KOPT-K1 (cell line): ENCODE data around the gene MAP3K20.
"Not testable (repeated sequence)": the region's sequence is repeated elsewhere in the genome, so short reads cannot be mapped to it uniquely, and the experiment has no call there.

Experiments used
- H3K27ac ChIP-seq: fragments of 200-600 bp; sonication (generic); 2 replicates; pipeline ENCODE4 v1.5.1; 2016; ENCODE audit warnings: antibody characterized with exemption, mild to moderate bottlenecking, low read depth, low read length; ENCODE audit not compliant: poor library complexity, severe bottlenecking
- H3K36me3 ChIP-seq: fragments of 200-600 bp; sonication (generic); 2 replicates; pipeline ENCODE4 v1.5.1; 2017; ENCODE audit warnings: antibody characterized with exemption, mild to moderate bottlenecking, low read length, moderate library complexity; ENCODE audit not compliant: insufficient read depth
- H3K9me3 ChIP-seq: fragments of 200-600 bp; sonication (generic); 2 replicates; pipeline ENCODE4 v1.5.1; 2017; ENCODE audit warnings: antibody characterized with exemption, low read length, mild to moderate bottlenecking; ENCODE audit not compliant: insufficient read depth, poor library complexity, severe bottlenecking

MAP3K20 gene

DNA sequence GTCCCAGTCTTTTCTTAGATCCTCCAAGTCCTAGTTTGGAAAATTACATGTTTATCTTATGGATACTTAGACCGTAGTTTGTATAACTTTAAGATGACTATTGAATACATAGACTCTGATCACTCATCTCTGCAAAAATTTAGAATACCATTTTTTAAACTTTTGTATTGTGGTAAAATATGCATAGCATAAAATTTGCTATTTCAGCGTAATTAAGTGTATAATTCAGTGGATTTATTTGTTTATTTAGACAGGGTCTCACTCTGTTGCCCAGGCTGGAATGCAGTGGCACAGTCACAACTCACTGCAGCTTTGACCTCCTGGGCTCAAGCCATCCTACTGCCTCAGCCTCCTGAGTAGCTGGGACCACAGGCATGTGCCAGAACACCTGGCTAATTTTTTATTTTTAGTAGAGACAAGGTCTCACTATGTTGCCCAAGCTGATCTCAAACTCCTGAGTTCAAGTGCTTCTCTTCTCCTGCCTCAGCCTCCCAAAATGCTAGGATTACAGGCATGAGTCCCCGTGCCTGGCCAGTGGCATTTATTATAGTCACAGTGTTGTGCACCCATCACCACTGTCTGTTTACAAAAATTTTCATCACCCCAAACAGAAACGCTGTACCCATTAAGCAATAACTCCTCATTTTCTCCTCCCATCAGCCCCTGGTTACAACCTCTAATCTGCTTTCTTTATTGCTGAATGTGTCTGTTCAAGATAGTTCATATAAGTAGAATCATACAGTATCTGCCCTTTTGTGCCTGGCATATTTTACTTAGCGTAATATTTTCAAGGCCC is 90.0 kb downstream of the MAP3K20 start:
- Histone ChIP-seq H3K9me3 (no peaks in the 10 kb centered on the region), H3K27ac (no peak overlapping the region), H3K36me3 (no peaks in the 10 kb centered on the region)

DNA sequence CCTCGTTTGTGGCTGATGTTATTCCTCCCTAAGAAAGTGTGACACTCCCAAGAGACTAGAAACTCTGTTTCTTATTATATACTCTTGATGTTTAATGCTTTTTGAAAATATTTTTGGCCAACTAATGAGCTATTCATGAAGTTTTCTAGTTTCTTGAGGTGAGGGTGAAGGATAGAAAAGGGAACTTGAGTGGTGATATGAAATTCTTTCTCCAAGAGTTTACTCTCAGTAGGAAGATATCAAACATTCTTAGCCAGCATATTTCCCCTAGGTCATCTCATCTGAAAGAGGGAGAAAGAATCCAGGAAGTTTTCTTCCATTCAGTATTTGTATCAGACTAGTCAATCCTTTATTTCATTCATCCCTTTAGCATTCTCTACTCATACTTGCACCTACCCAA is 95.7 kb downstream of the MAP3K20 start:
- H3K36me3 ChIP-seq = no peaks in the 10 kb centered on the region
- no peaks in the 10 kb centered on the region for H3K9me3 ChIP-seq
- H3K27ac ChIP-seq = no peak overlapping the region

DNA sequence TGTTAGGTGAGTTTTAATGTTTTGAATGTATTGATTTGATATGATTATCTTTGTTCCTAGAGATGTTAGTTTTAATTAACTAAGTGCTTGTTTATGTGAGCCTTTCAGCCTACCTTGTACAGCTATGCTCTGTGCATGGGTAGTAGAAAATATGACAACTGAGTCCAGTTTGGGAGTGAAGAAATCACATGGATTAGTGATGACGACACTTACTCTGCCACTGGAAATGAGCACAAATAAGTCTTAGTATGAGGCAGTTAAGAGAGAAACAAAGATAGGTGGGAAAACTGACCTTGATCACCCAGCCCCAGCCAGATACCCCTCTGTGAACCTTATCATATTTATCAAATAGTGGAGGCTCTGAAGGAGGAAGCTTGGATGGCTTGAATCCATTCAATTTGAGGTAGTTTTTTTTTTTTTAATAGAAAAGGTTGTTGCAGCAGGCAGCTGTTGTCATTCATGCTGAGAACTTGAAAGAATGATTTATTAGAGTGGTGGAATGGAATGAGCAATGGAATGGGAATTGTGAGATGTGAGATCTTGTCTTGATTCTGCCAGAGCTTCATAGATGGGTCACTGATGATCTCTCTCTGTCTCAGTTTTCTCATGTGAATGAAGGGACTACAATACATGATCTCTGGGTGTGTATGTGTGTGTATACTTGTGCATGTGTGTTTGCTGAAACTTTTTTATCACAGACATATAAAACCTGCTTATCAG is 96.4 kb downstream of the MAP3K20 start:
- Histone ChIP-seq H3K27ac (no peak overlapping the region), H3K36me3 (no peaks in the 10 kb centered on the region), H3K9me3 (no peaks in the 10 kb centered on the region)

DNA sequence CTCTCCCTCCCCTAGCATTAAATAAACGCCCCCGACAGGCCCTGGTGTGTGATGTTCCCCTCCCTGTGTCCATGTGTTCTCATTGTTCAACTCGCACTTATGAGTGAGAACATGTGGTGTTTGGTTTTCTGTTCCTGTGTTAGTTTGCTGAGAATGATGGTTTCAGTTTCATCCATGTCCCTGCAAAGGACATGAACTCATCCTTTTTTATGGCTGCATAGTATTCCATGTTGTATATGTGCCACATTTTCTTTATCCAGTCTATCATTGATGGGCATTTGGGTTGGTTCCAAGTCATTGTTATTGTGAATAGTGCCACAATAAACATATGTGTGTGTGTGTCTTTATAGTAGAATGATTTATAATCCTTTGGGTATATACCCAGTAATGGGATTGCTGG is 98.7 kb downstream of the MAP3K20 start:
- not testable (repeated sequence) for H3K36me3 ChIP-seq

DNA sequence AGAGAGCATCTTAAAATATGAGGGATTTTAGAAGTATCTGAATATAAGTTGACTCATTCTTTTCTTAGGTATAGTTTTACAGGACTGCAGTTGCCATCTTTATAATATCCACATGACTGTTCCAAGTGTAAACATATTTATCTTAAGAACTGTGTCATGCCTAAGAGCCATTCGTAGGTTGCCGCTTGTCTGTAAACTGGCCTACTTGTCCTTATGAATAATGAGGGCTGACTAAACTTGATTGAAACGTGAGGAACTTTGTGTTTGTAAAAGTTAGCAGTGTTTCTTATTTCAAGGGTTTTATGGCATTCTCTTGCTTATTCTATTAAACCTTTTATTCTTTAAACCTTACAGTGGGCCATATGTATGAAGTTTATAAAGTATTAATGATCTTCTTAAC is 99.6 kb downstream of the MAP3K20 start:
- no peak overlapping the region for H3K27ac ChIP-seq
- H3K9me3 ChIP-seq = peaks cover 13% of the 10 kb centered on the region
- no peaks in the 10 kb centered on the region for H3K36me3 ChIP-seq

More for the DNA sequence above, 98.7 kb downstream of the MAP3K20 start:
- not testable (repeated sequence) for H3K9me3 ChIP-seq, H3K27ac ChIP-seq

DNA sequence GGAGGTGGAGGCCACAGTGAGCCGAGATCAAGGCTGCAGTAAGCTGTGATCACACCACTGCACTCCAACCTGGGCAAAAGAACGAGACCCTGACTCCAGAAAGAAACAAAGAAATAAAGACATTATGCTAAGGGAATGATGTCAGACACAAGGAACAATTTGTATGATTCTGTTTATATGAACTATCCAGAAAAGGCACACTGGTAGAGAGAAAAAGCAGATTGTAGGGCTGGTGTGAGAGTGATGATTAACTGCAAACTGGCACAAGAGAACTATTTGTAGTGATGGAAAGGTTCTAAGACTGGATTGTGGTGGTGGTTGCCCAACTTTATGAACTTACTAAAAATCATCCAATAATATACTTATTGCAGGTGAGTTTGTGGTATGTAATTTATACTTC is 106.3 kb downstream of the MAP3K20 start:
- no peaks in the 10 kb centered on the region for H3K36me3 ChIP-seq
- no peak overlapping the region for H3K27ac ChIP-seq
- H3K9me3 ChIP-seq = peaks cover 17% of the 10 kb centered on the region

DNA sequence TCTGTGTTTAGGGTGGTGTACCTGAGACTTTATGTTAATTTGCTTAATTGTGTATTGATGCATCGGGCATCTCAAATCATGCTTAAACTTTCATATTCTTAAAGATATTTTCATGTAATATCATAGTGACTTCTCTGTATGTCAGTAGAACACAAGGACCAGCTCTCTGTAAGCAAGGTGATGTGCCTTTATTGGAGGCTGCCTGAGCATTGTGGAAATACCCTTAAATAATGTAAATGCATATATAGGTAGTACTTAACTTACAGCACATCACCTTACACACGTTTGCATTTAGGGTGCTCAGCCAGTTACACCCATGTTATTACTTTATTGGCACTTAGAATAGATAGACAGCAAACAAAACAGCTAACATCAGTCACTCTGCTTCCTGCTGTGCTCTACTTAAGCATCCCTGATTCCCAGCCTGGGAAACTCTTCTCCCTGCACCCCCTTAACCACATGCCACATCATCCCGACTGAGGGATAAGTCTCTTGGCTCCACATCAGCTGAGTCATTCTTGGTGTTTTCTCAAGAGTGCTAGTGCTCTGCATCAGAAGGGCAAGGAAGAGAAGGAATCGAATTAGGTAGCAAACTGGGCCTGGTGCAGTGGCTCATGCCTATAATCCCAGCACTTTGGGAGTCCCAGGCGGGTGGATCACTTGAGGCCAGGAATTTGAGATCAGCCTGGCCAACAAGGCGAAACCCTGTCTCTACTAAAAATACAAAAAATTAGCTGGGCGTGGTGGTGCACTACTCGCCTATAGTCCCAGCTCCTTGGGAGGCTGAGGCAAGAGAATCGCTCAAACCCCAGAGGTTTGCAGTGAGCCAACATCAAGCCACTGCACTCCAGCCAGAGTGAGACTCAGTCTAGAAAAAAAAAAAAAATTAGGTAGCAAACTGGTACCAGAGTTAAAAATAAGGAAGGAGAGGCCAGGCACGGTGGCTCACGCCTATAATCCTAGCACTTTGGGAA is 108.7 kb downstream of the MAP3K20 start:
- Histone ChIP-seq H3K9me3 (peaks cover 10% of the 10 kb centered on the region), H3K27ac (no peak overlapping the region), H3K36me3 (no peaks in the 10 kb centered on the region)

DNA sequence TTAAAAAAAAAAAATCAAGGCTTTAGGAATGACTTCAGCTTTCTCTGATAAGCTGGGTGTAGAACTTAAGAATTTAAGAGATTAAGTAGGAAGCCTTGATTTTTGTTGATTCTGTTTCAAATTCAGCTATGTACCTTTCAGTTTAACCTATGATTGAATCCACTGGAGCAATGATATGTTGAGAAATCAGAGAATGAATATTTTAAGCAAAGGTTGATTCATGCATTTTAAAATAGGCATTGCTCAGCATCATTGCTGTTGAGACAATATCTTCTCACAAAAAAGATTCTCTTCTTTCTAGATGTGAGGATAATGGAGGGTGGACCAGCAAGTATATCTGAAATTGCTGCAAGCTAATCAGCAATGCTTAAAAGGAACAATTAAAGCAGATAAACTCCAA is 109.8 kb downstream of the MAP3K20 start:
- Histone ChIP-seq H3K36me3 (peaks cover 7% of the 10 kb centered on the region; the same call in 1 of the 2 replicates), H3K9me3 (peaks cover 2% of the 10 kb centered on the region), H3K27ac (no peak overlapping the region)

DNA sequence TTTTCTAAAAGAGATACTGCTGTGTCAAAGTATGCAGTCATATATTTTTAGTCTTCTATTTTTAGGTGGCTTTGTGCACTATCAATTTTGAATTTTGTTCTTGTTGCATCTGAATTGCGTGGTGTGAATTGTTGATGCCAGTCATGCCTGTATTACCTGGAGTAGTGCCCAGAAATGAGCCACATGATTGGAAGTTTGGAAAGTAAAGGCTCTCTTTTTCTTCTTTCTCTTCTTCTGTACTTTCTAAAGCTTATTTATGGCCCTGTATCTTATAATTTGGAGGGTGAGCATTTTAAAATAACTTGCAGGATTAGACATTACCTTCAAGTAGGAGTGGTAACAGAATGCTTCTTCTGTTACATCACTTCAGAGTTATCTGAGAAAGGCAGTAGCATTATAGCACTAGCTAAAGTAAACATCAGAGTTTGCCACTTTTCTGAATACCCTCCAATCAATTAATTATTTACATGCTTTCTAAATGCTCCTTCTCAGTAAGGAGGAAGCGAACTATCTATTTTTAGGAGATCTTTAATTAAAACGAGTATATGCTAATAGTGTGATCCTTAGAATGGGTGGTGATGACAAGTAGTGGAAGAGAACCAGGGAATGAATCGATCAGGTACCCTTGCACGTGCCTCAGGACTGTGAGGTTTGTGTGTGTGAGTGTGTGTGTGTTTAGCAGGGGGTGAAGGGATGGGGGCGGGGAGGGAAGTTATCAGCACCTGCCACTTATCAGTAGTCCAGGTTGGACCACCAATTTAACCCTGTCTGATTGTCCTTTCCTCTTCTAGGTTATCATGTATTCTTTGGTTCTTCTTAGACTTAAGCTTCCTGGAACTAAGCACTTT is 112.5 kb downstream of the MAP3K20 start:
- Histone ChIP-seq H3K36me3 (peaks cover 23% of the 10 kb centered on the region; the same call in 1 of the 2 replicates), H3K27ac (no peak overlapping the region), H3K9me3 (no peaks in the 10 kb centered on the region)

DNA sequence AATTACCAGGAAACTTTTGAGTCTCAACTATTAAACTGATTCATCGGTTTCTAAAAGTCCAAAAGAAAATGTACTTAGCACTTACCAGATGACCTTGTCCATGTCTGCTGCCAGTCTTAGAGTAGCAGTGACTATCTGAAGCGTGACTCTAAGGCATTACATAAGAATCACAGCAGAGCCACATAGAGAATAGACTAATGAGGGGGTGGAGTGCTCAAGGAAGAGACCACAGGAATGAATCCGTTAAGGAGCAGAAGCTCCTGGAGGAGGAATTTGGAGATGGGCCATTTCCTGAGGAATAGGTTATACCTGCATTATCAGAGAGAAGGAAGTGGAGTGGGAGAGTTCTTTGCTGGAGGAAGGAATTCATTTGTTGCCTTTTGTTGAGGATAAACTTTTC is 116.0 kb downstream of the MAP3K20 start:
- Histone ChIP-seq H3K9me3 (no peaks in the 10 kb centered on the region), H3K36me3 (peaks cover 23% of the 10 kb centered on the region; the same call in 1 of the 2 replicates), H3K27ac (no peak overlapping the region)

DNA sequence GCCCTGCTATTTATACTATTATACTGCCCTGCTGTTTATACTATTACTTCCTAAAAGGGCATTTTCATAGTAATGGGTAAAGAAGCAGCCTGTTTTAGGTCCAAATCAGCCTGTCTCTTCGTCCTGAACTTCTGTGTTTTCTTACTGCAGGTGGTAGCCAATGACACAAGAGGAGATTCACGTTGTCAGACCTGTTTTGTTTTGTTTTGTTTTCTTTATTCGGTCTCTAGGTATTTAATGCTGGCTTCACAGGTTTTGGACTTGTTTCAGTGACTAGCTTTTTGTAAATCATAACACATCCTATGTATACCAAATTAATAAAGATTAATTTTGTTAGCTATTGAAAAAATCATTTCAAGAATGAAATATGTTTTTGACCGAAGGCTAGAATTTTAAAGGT is 116.4 kb downstream of the MAP3K20 start:
- no peak overlapping the region for H3K27ac ChIP-seq

DNA sequence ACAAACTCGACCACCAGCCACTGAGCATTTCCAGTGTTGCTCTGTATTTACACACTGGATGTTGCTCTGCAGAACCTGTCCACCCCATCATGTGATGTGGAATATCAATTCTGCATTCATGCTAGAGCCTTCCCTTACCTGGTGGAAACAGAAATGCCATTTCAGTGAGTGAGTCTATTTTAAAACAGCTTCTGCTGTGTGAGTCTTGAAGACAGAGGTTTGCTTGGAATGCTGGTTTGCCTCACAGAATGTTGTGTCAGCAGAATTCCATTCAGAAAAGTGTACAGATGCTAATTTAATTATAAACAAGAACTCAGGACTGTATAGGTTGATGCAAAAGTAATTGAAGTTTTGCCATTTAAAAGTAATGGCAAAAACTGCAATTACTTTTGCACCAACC is 118.3 kb downstream of the MAP3K20 start:
- no peaks in the 10 kb centered on the region for H3K9me3 ChIP-seq
- peaks cover 34% of the 10 kb centered on the region for H3K36me3 ChIP-seq
- H3K27ac ChIP-seq = no peak overlapping the region

More for the DNA sequence above, 116.4 kb downstream of the MAP3K20 start:
- Histone ChIP-seq H3K9me3 (no peaks in the 10 kb centered on the region), H3K36me3 (peaks cover 23% of the 10 kb centered on the region; the same call in 1 of the 2 replicates)

DNA sequence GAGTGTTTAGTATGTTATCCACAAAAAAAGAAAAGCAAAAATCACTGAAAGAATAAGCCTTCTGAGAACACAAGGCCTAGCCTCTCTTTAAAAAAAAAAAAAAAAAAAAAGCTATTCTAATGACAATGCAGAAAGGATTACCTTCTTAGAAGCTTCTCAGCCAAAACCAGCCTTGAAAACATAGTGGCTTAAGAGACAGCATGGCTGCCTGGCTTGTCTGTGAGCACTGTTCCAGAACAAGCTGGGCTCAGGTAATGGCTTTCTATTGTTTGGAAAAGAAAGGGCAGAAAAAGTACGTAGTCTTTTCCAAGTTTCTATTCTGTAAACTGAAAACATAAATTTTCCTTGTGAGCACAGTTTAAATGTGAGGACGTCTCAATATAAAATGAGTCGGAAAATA is 119.5 kb downstream of the MAP3K20 start:
- H3K36me3 ChIP-seq = peaks cover 40% of the 10 kb centered on the region
- H3K27ac ChIP-seq = no peak overlapping the region
- H3K9me3 ChIP-seq = no peaks in the 10 kb centered on the region

DNA sequence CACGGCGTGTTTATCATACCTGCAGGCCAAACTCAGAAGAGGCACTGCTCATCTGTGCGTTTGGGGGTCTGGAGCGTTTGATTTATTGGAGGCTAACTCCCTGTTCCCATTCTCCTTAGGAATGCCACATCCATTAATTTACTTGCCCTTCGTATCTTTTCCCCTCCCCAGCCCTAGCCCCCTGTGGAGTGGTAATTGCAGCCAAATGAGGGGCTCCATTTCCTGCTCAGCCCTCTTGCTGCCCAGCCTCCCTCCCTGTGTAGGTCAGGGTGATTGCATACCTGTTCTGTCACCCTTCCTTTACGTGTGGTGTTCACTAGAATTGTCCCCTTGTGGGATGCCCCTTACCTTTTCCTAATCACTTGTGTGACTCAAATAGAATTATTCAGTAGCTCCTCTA is 120.4 kb downstream of the MAP3K20 start:
- Histone ChIP-seq H3K36me3 (peaks cover 41% of the 10 kb centered on the region), H3K27ac (no peak overlapping the region), H3K9me3 (no peaks in the 10 kb centered on the region)
